Measurements from ENCODE around the gene UBL4B.

Gene UBL4B

GRCh38 chr1:110159168-110159567 lies 46.9 kb downstream of the UBL4B start:
- no peak for DNase-seq

GRCh38 chr1:110160538-110161100 lies 48.4 kb downstream of the UBL4B start:
- DNase-seq, result no peak

GRCh38 chr1:110161165-110161564 lies 48.9 kb downstream of the UBL4B start:
- DNase-seq, result no peak

- DNase-seq, result no peak
These were observed 49.6 kb downstream of the UBL4B start for GRCh38 chr1:110161849-110162248.
